MM.1S (cell line): ENCODE results near the gene MPV17.

Experiments
- DNase-seq: peaks from one replicate; pipeline ENCODE4 v3.0.0-alpha.2; 2015
- H2AFZ ChIP-seq: fragments of 300-600 bp; sonication (generic); 2 replicates; pipeline ENCODE4 v1.6.0; 2016; ENCODE audit warnings: antibody characterized with exemption, low read length
- H3F3A ChIP-seq: fragments of 300-600 bp; sonication (generic); 2 replicates; pipeline ENCODE4 v1.6.1; 2016; ENCODE audit warnings: mild to moderate bottlenecking, antibody characterized with exemption, low read length, moderate library complexity, mixed read lengths; ENCODE audit not compliant: insufficient read depth
- H3K27ac ChIP-seq: fragments of 300-600 bp; sonication (generic); 2 replicates; pipeline ENCODE4 v1.5.1; 2016; ENCODE audit warnings: mild to moderate bottlenecking, low read length
- H3K27me3 ChIP-seq: fragments of 300-600 bp; sonication (generic); replicated peaks from 2 replicates; pipeline ENCODE4 v1.6.0; 2016; ENCODE audit warnings: low read length; ENCODE audit not compliant: insufficient read depth
- H3K36me3 ChIP-seq: fragments of 300-600 bp; sonication (generic); replicated peaks from 2 replicates; pipeline ENCODE4 v1.6.1; 2016; ENCODE audit warnings: mild to moderate bottlenecking, low read length, mixed read lengths; ENCODE audit not compliant: insufficient read depth
- H3K4me1 ChIP-seq: fragments of 300-600 bp; sonication (generic); 2 replicates; pipeline ENCODE4 v1.6.1; 2016; ENCODE audit warnings: low read length, mixed read lengths
- H3K4me2 ChIP-seq: fragments of 300-600 bp; sonication (generic); 2 replicates; pipeline ENCODE4 v1.6.0; 2016; ENCODE audit warnings: low read depth, low read length
- H3K4me3 ChIP-seq: fragments of 300-600 bp; sonication (generic); 2 replicates; pipeline ENCODE4 v1.5.1; 2016; ENCODE audit warnings: low read length, mixed read lengths
- H3K79me2 ChIP-seq: fragments of 300-600 bp; sonication (generic); 2 replicates; pipeline ENCODE4 v1.6.1; 2016; ENCODE audit warnings: mixed run types, low read length, mixed read lengths
- H3K9ac ChIP-seq: fragments of 300-600 bp; sonication (generic); 2 replicates; pipeline ENCODE4 v1.6.1; 2016; ENCODE audit warnings: low read length, mixed read lengths
- H3K9me2 ChIP-seq: fragments of 300-600 bp; sonication (generic); replicated peaks from 2 replicates; pipeline ENCODE4 v1.6.1; 2016; ENCODE audit warnings: mild to moderate bottlenecking, low read length, mixed read lengths; ENCODE audit not compliant: insufficient read depth
- H3K9me3 ChIP-seq: fragments of 300-600 bp; sonication (generic); replicated peaks from 2 replicates; pipeline ENCODE4 v1.6.1; 2016; ENCODE audit warnings: mild to moderate bottlenecking, low read length, mixed read lengths; ENCODE audit not compliant: insufficient read depth
- H4K20me1 ChIP-seq: fragments of 300-600 bp; sonication (generic); 2 replicates; pipeline ENCODE4 v1.6.1; 2016; ENCODE audit warnings: mild to moderate bottlenecking, low read length, moderate library complexity, mixed read lengths; ENCODE audit not compliant: insufficient read depth
- EZH2 ChIP-seq: fragments of 300-600 bp; sonication (generic); optimal IDR thresholded peaks from 2 replicates; pipeline ENCODE3; 2017; ENCODE audit warnings: low read depth, mild to moderate bottlenecking, antibody characterized with exemption, low read length, mixed read lengths
- EZH2phosphoT487 ChIP-seq: fragments of 300-600 bp; sonication (generic); IDR thresholded peaks from 2 replicates; pipeline ENCODE4 v1.6.1; 2018; ENCODE audit warnings: antibody characterized with exemption, low read length
- TF ChIP-seq, protein P1 (sequence below): fragments of 300-600 bp; sonication (generic); IDR thresholded peaks from 2 replicates; pipeline ENCODE4 v1.5.1; 2016; ENCODE audit warnings: antibody characterized with exemption, low read length, mixed read lengths

MPV17 gene

DNA sequence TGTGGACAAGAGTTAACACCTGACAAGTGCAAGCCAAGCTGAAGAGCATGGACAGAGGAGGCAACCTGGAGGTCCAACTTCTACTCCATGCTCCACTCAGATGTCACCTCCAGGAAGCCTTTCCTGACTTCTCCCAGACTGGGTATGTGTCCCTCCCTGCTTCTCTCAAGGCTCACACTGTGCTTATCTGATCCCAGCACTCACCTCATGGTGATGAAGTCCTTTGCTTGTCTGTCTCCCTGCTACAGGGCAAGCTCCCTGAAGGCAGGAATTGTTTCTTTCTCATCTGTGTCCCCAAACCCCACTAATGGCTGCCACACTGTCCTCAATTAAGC lies 57.4 kb downstream of the MPV17 start:
- Histone ChIP-seq H3K79me2 (no peaks in the 10 kb centered on the region), H3K9me2 (no peaks in the 10 kb centered on the region), H3F3A (no peaks in the 10 kb centered on the region), H3K36me3 (no peaks in the 10 kb centered on the region), H4K20me1 (no peaks in the 10 kb centered on the region), H3K9ac (no peak overlapping the region), H3K27ac (no peak overlapping the region), H3K4me1 (peaks cover 5% of the 10 kb centered on the region; the same call in 1 of the 2 replicates), H3K4me3 (no peak overlapping the region), H3K27me3 (peaks cover 49% of the 10 kb centered on the region), H3K9me3 (no peaks in the 10 kb centered on the region), H3K4me2 (peak overlapping the region; percentile 81; the same call in 1 of the 2 replicates), H2AFZ (no peak overlapping the region)
- DNase-seq: no peak
- TF ChIP-seq EZH2phosphoT487 (no peak), EZH2 (no peak)
- TF ChIP-seq, protein P1, sequence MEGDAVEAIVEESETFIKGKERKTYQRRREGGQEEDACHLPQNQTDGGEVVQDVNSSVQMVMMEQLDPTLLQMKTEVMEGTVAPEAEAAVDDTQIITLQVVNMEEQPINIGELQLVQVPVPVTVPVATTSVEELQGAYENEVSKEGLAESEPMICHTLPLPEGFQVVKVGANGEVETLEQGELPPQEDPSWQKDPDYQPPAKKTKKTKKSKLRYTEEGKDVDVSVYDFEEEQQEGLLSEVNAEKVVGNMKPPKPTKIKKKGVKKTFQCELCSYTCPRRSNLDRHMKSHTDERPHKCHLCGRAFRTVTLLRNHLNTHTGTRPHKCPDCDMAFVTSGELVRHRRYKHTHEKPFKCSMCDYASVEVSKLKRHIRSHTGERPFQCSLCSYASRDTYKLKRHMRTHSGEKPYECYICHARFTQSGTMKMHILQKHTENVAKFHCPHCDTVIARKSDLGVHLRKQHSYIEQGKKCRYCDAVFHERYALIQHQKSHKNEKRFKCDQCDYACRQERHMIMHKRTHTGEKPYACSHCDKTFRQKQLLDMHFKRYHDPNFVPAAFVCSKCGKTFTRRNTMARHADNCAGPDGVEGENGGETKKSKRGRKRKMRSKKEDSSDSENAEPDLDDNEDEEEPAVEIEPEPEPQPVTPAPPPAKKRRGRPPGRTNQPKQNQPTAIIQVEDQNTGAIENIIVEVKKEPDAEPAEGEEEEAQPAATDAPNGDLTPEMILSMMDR: no peak

DNA sequence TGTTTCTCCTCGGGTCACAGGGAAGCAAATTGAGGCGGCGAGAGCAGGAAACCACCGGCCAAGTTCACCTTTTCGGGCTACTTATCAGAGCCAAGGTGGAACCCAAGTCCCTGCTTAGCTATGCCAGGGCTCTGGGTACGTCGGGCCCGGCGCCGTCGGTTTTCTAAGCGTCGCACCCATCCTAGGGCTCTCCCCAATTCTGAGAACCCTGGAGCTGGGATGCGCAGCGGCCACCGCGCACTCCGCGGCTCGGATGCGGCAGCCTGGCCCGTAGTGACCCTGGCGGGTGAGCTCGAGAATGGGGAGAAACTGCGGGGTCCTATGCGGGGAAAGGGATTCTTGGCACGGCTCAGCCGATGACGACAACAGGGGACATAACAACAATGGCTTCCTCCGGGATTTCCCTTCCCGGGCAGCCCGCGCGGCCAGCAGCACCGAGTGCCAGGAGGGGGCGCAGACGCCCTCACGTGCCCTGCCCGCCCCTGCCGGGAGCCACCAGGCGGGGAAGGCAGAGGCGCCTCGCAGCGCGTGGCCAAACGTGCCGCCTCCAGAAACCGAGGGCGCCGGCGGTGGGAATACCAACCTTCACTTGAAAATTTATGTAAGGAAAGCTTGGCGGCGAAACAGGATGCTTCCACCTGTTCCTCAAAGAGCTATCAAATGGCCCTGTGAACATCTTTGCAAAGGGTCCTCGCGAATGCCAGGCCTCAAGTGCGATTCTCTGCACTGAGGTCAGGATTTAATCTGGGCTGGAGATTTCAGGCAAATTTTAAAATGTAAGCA lies 58.0 kb downstream of the MPV17 start:
- Histone ChIP-seq H3K27me3 (peaks cover 52% of the 10 kb centered on the region), H3K4me3 (peak overlapping the region; percentile 65), H3K79me2 (no peaks in the 10 kb centered on the region), H4K20me1 (no peaks in the 10 kb centered on the region), H2AFZ (peak overlapping the region; percentile 87), H3K9ac (no peak overlapping the region), H3K9me2 (no peaks in the 10 kb centered on the region), H3K27ac (no peak overlapping the region), H3K9me3 (no peaks in the 10 kb centered on the region), H3K4me1 (peaks cover 5% of the 10 kb centered on the region; the same call in 1 of the 2 replicates), H3K4me2 (peak overlapping the region; percentile 81), H3F3A (no peaks in the 10 kb centered on the region), H3K36me3 (no peaks in the 10 kb centered on the region)
- TF ChIP-seq, protein P1: peak; percentile 52
- no peak for TF ChIP-seq EZH2
- DNase-seq: peak; percentile 58

DNA sequence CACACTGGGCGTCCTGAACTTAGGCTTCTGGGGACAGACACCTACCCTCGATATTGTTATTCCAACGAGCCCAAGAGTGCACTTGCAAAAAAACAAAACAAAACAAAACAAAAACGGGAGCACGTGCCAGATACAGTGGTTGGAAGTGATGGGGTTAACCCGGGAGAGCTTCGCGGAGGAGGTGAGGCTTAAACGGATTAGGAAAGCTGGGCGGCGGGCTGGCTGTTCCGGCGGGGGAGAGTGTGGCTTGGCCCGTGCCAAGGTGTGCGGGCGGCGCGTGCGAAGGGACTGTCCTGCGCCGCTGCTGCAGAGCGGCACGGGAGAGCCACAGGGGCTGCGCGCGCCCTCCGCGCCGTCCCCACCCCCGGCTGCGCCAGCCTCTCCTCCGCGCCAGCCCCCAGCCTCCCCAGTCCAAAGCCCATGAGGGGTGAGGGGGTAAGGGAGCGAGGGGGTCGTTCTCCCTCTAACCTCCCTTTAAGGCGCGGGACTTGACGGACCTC lies 58.6 kb downstream of the MPV17 start:
- H3K27ac ChIP-seq: no peak overlapping the region
- H2AFZ ChIP-seq: peak overlapping the region; percentile 87
- H3K9me3 ChIP-seq: no peaks in the 10 kb centered on the region
- no peaks in the 10 kb centered on the region for H3K79me2 ChIP-seq
- H3K27me3 ChIP-seq: peaks cover 52% of the 10 kb centered on the region
- peak; percentile 12 for DNase-seq
- no peak for TF ChIP-seq EZH2phosphoT487
- TF ChIP-seq, protein P1: no peak
- TF ChIP-seq EZH2: no peak
- no peaks in the 10 kb centered on the region for H3F3A ChIP-seq
- no peaks in the 10 kb centered on the region for H3K9me2 ChIP-seq
- no peaks in the 10 kb centered on the region for H4K20me1 ChIP-seq
- H3K4me2 ChIP-seq: peak overlapping the region; percentile 81
- peaks cover 5% of the 10 kb centered on the region; the same call in 1 of the 2 replicates for H3K4me1 ChIP-seq
- no peak overlapping the region for H3K9ac ChIP-seq
- peak overlapping the region; percentile 65 for H3K4me3 ChIP-seq
- H3K36me3 ChIP-seq: no peaks in the 10 kb centered on the region
